ENCODE results near the gene GART.

The GART gene

GRCh38 chr21:33544451-33545195 lies 2.7 kb upstream of the GART start:
- peak overlapping the region; percentile 100 for H3K27ac ChIP-seq
- TF ChIP-seq, protein P1, sequence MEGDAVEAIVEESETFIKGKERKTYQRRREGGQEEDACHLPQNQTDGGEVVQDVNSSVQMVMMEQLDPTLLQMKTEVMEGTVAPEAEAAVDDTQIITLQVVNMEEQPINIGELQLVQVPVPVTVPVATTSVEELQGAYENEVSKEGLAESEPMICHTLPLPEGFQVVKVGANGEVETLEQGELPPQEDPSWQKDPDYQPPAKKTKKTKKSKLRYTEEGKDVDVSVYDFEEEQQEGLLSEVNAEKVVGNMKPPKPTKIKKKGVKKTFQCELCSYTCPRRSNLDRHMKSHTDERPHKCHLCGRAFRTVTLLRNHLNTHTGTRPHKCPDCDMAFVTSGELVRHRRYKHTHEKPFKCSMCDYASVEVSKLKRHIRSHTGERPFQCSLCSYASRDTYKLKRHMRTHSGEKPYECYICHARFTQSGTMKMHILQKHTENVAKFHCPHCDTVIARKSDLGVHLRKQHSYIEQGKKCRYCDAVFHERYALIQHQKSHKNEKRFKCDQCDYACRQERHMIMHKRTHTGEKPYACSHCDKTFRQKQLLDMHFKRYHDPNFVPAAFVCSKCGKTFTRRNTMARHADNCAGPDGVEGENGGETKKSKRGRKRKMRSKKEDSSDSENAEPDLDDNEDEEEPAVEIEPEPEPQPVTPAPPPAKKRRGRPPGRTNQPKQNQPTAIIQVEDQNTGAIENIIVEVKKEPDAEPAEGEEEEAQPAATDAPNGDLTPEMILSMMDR (conservative IDR thresholded peaks at IDR 0.05) = no peak

DNA sequence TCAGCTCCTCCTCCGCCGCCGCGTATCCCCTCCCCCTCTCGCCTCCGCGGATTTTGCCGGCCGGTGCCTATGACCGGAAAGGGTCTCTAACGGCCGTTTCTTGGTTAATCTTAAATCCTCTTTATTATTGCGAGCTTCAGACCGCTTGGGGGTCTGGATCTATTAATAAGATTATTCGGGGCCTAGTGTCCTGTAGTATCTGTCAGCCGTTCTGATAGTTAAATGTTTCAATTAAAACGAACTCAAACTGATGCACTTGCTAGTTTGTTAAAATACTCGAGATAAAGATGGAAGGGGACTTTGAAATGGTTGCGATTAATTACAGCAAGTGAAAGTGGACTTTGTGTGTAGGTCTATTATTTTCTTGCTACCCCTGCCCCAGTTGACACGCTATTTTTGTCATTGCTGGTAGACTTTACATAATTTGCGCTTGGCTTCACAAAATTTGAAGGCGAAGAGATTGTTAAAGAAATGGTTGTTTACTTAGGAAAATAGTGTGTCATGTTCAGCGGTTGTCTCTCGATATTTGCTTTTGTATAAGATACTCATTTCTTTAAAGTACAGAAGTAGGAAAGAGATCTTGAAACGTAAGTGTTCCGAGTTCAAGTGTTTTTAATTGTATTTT lies 1.7 kb upstream of the GART start:
- peak overlapping the region; percentile 100 for H3K27ac ChIP-seq
- TF ChIP-seq, protein P1 (conservative IDR thresholded peaks at IDR 0.05) = no peak

GRCh38 chr21:33542640-33543504 lies 955 bp upstream of the GART start, which contains the start of gene SON:
SON (plus strand) TSS chr21:33543038; CDS start chr21:33543093, 55 bp downstream.
- TF ChIP-seq, protein P1 (conservative IDR thresholded peaks at IDR 0.05) = no peak
- H3K27ac ChIP-seq = peak within 1 kb of the TSS; percentile 100

GRCh38 chr21:33541105-33541711 lies 709 bp downstream of the GART start:
- TF ChIP-seq, protein P1 (conservative IDR thresholded peaks at IDR 0.05) = no peak
- H3K27ac ChIP-seq = peak overlapping the region; percentile 100

DNA sequence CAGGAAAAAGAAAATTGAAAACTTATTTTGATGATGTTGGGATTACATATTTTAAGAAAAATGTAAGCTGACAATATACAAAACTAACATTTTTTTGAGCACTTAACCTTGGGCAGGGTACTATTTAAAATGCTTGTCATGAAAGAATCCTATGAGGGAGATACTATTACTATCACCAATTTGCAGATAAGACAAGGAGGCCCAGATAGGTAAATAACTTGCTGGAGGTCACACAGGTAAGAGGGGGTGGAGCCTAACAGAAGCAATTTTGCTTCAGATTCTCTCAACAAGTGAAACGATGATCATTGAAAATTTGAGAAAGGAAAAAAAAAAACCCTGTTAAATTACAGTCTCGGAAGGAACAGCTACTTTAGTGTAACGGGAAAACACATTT lies 1.2 kb downstream of the GART start:
- H3K27ac ChIP-seq = peak overlapping the region; percentile 100
- TF ChIP-seq, protein P1 (conservative IDR thresholded peaks at IDR 0.05) = no peak

DNA sequence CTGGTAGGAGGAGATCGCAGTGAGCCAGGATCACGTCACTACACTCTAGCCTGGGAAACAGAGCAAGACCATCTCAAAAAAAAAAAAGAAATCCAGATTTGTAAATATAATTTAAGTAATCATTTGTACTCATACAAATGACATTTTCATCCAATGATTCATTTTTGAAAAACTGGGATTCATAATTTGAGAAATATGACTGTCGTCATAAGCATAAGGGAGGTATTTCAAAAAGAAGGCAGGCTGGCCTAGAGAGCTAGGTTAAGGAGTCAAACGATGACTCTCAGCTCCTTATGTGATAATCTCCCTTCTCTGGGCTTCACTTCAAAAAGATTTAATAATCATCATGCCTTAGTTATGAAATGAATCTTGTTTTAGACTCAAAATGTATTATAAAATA lies 2.3 kb downstream of the GART start:
- peak overlapping the region; percentile 100 for H3K27ac ChIP-seq
- TF ChIP-seq, protein P1 (conservative IDR thresholded peaks at IDR 0.05) = no peak
